ENCODE measurements around the gene CNKSR3. TPM values are rescaled to one million over a fixed set of nuclear protein-coding genes. Genes with fewer than 3 reads are reported as not detected.

Gene CNKSR3
- total RNA-seq, 1 experiment from 2014 or later: 5.6 TPM

- no peaks in the 10 kb centered on the region for H3K9me3 ChIP-seq (ENCODE audit: control insufficient read depth, low read depth, low read length)
- H3K23ac ChIP-seq (ENCODE audit: insufficient read length, low read depth, low read length): no peak overlapping the region
- H3K9ac ChIP-seq (ENCODE audit: extremely low read depth, insufficient read length, low read length): no peak overlapping the region
- no peak overlapping the region for H2BK120ac ChIP-seq (ENCODE audit: low read depth, low read length, poor library complexity, severe bottlenecking)
- H3K27me3 Mint-ChIP-seq (ENCODE audit: low read depth): peaks cover 10% of the 10 kb centered on the region
- H4K91ac ChIP-seq (ENCODE audit: insufficient read length, low read depth, low read length): no peak overlapping the region
- H3K79me1 ChIP-seq (ENCODE audit: insufficient read depth, low read depth, low read length, poor library complexity, severe bottlenecking): no peaks in the 10 kb centered on the region
- no peaks in the 10 kb centered on the region; a peak in 1 of 7 replicates for H3K36me3 Mint-ChIP-seq (ENCODE audit: insufficient read depth in 1 of 3, low read depth in 3 of 3)
- H4K20me1 ChIP-seq (ENCODE audit: control insufficient read depth, insufficient read depth, insufficient read length): no peaks in the 10 kb centered on the region
- H3K4me3 Mint-ChIP-seq: no peak overlapping the region
- H3K14ac ChIP-seq (ENCODE audit: insufficient read depth, low read length): no peak overlapping the region
- no peak overlapping the region for H3T11ph ChIP-seq (ENCODE audit: low read length)
- H3K9me3 Mint-ChIP-seq: no peaks in the 10 kb centered on the region
- H3K23me2 ChIP-seq (ENCODE audit: insufficient read length, low read depth, low read length, poor library complexity, severe bottlenecking): no peaks in the 10 kb centered on the region
- no peak overlapping the region for H2BK15ac ChIP-seq (ENCODE audit: low read depth, low read length)
- H3K79me2 ChIP-seq (ENCODE audit: insufficient read depth, low read length): no peaks in the 10 kb centered on the region
- H3K4ac ChIP-seq (ENCODE audit: low read depth, low read length): no peak overlapping the region
- DNase-seq: no peak
- H3K27ac ChIP-seq (ENCODE audit: insufficient read length, low read depth, low read length): no peak overlapping the region
- H4K8ac ChIP-seq (replicated peaks; ENCODE audit: insufficient read length, low read depth, low read length): no peak overlapping the region
- no peaks in the 10 kb centered on the region for H3K27me3 ChIP-seq (ENCODE audit: insufficient read depth, low read length)
- H3K4me1 ChIP-seq (ENCODE audit: insufficient read depth, low read length): no peaks in the 10 kb centered on the region
- H2AFZ ChIP-seq (ENCODE audit: low read length): no peak overlapping the region
- no peak overlapping the region for H3K56ac ChIP-seq (ENCODE audit: insufficient read length, low read depth, low read length)
- H3K4me1 Mint-ChIP-seq: peaks cover 12 to 26% of the 10 kb centered on the region in 2 experiments
- H2BK5ac ChIP-seq (ENCODE audit: insufficient read length, low read length): no peak overlapping the region
- H4K5ac ChIP-seq (ENCODE audit: insufficient read length, low read depth, low read length): no peak overlapping the region
- no peak overlapping the region for H3K18ac ChIP-seq (ENCODE audit: insufficient read length, low read depth, low read length)
- no peak overlapping the region for H3K4me2 ChIP-seq (ENCODE audit: insufficient read depth, insufficient read length, low read length)
- no peak overlapping the region for H2AK5ac ChIP-seq (ENCODE audit: insufficient read length, low read length)
- no peak overlapping the region for H3K27ac Mint-ChIP-seq
- H2BK20ac ChIP-seq (ENCODE audit: low read depth, low read length, poor library complexity, severe bottlenecking): no peak overlapping the region
- H2BK12ac ChIP-seq (ENCODE audit: insufficient read length, low read depth, low read length): no peak overlapping the region
- WGBS (ENCODE audit: extremely low coverage, insufficient read length, low lambda C conversion rate): no CpG with 5 or more reads among the region's 6 CpGs
- TF ChIP-seq CTCF (conservative IDR thresholded peaks at IDR 0.05): no peak
These were observed 12.0 kb downstream of the CNKSR3 start for GRCh38 chr6:154498340-154498934.

All from H9 (cell line).